Ovary (tissue), 3 donors: ENCODE measurements around the gene GHRL.

Experiments used
- EP300 ChIP-seq: sonication (generic); formaldehyde crosslinking; IDR thresholded peaks from one replicate; pipeline ENCODE4 v1.6.1; 2017; ENCODE audit warnings: antibody characterized with exemption
- POLR2A ChIP-seq: fragments of 450-650 bp; IDR thresholded peaks from one replicate; pipeline ENCODE4 v1.6.1; 2017; ENCODE audit warnings: antibody characterized with exemption, mild to moderate bottlenecking, moderate library complexity
- TF ChIP-seq, protein P1 (sequence below), 3 donors: fragments of 450-650 bp in 2 of 3; fragments of 200-600 bp in 1 of 3; IDR thresholded peaks; one replicate each; pipeline versions ENCODE4 v1.5.1 to v1.8.0; 2016 to 2022; ENCODE audit warnings: antibody characterized with exemption in 3 of 3, mild to moderate bottlenecking in 1 of 3
- donor health status: DM: no; HTN: no; CAD: no.

- TF ChIP-seq, protein P1, sequence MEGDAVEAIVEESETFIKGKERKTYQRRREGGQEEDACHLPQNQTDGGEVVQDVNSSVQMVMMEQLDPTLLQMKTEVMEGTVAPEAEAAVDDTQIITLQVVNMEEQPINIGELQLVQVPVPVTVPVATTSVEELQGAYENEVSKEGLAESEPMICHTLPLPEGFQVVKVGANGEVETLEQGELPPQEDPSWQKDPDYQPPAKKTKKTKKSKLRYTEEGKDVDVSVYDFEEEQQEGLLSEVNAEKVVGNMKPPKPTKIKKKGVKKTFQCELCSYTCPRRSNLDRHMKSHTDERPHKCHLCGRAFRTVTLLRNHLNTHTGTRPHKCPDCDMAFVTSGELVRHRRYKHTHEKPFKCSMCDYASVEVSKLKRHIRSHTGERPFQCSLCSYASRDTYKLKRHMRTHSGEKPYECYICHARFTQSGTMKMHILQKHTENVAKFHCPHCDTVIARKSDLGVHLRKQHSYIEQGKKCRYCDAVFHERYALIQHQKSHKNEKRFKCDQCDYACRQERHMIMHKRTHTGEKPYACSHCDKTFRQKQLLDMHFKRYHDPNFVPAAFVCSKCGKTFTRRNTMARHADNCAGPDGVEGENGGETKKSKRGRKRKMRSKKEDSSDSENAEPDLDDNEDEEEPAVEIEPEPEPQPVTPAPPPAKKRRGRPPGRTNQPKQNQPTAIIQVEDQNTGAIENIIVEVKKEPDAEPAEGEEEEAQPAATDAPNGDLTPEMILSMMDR (IDR thresholded peaks at IDR 0.05): no peak
- TF ChIP-seq POLR2A (peak; percentile 76), EP300 (no peak)
These were observed 44.4 kb downstream of the GHRL start, which contains the start of gene TATDN2 for GRCh38 chr3:10248184-10248983.
